Activated CD4-positive, alpha-beta T cell treated with anti-CD3 and anti-CD28 coated beads, Interleukin-2, Interleukin-4, amounts not matched to agents 100 ng/mL and 50 ng/mL, durations not matched to agents 16 hours and 8 hours (primary cell): ENCODE data around the gene SRGAP2B.
"Not testable (repeated sequence)": the region's sequence is repeated elsewhere in the genome, so short reads cannot be mapped to it uniquely, and the experiment has no call there.

Experiments used
- DNase-seq: peaks from one replicate; pipeline ENCODE4 v3.0.0-alpha.2; 2020; ENCODE audit warnings: low spot score

Gene SRGAP2B

DNA sequence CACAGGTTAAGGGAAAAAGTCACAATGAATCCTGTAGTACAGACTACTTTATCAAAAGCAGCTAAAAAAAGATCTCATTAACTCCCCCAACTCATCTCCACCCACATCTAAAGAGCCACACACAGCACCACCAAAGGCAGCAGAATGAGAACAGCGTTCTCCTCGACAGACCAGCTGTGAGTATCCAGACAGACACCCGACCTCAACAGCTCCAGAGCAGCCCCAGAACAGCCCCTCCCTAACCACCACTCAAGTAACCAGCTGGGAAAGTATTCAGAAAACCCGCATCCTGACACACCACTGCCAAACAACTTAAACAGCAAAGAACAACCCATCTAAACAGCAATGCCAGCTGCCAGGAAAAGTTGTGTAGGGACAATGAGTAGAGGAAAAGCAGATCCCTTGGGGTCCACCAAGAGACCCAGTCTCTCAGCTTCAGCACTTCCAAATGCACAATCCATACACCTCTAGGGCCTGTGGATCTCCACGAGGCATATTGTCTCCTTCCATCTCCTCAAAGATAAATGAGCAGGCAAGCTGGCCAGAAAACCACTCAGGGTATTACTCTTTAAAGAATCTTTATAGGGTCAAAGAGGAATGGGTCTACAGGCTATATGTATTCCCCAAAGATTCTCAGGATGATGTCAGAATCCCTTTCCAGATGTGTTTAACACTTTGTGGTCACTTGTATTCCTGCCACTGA lies 49.4 kb downstream of the SRGAP2B start:
- DNase-seq, result not testable (repeated sequence)

DNA sequence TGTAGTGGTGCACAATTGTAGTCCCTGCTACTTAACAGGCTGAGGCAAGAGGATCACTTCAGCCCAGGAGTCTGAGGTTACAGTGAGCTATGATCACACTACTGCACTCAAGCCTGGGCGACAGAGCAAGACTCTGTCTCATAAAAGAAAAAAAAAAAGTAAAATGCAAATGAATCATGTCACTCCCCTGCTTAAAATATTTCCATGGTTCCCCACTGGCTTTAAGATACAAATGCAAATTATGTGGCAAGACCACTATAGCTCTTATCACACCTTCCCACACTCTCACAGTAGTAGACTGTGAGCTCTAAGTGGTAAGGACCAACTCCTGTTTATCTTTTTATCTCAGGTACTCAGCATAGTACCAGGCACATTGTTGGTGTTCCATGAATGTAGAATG lies 53.6 kb downstream of the SRGAP2B start:
- not testable (repeated sequence) for DNase-seq

DNA sequence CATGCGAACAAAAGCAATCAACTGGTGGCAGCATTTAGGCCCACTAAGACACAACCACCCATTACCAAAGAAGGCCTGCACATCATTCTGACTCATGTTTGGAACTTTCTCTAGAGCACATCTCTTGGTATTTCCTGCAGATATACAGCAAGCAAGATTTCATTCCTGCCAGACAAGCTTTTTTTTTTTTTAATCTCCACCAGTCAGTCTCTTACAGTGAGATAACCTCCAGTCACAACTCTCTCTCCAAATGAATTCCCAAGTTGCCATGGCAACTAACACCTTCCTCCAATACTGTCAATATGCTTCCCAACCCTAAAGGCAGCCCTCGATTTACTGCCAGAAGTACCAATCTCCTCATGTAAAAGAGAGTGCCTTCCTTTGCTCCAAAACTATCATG lies 59.1 kb downstream of the SRGAP2B start:
- not testable (repeated sequence) for DNase-seq

DNA sequence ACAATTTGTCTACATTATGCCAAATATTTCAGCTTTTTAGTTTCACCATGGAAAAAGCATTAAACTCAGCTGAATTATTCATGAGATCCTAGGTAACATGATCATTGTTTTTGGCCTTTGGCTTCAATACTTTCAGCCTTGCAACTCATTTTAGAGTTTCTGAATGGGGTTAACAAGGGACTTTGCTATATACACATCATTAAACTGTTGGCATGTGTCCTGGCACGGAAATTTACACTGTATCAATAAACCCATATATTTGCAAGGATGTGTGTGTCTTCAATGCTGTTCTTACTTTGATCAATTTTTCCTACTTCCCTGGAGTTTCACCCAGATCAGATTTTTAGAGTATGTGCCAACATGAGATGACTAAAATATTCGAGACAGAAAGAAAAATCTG lies 61.6 kb downstream of the SRGAP2B start:
- not testable (repeated sequence) for DNase-seq

DNA sequence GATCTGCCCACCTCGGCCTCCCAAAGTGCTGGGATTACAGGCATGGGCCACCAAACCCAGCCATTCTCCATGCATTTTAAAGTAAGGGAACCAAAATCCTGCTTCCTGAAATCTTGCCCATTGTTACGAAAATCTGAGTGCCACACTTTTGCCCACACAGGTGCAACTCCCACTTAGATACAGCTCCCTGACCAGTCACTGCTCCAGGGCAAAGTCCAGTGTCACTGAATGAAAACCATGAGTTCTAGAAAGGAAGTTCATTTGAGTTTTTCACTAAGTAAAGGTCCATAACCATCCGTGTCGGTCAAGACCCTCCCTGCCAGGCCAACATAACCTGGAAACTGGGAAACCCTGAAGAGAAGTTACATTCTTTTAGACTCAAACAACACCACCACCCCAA lies 67.9 kb downstream of the SRGAP2B start:
- DNase-seq, result not testable (repeated sequence)

DNA sequence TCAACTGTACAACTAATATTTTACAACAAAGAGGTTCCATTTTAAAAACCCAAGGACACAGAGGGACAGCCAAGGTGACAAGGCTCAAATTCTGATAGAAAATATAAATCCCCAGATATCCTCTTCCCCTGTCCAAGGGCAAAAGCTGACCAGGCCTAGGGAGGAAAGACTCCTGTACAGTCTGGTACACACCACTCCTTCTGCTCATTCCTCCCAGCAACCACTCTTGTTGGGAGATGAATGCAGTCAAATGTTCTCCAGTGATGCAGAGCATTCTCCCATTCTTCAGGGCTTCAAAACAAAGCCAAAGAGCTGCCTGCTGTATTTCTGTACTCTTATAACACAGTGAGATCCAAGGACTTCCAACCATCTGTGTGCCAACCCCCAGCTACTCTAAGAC lies 69.8 kb downstream of the SRGAP2B start:
- DNase-seq, result not testable (repeated sequence)

DNA sequence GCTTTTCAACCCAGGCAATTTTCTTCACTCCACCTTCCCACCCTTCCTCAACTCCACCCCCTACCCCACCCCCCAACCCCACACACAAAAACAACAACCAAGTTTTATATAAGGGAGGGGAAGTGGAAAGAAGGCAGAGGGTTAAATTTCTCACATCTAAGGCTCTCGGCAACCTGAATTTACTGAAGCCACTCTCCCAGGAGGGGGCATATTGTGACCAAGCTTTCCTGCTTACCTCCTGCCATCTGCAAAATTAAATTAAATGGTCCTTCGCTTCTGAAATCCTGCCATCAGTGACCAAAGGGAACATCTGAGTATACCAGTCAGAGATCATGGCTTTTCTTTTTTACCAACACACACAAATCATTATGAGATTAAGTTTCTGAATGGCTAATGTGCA lies 72.9 kb downstream of the SRGAP2B start:
- not testable (repeated sequence) for DNase-seq

DNA sequence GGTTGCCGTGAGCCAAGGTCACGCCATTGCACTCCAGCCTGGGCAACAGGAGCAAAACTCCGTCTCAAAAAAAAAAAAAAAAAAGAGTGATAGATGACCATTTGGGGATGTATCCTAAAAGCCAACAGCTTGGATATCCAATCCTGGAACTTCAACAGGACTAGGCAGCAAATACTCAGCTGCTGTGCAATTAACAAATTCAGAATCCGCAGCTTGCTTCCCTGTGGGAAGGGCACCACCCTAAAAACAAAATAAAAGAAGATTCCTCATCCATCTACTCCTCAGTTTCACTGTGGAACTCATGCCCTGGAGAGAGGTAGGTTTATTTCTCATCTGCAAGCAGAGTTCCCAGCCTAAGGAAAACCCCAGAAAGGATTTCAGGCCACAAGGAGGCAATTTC lies 73.4 kb downstream of the SRGAP2B start:
- DNase-seq, result not testable (repeated sequence)

DNA sequence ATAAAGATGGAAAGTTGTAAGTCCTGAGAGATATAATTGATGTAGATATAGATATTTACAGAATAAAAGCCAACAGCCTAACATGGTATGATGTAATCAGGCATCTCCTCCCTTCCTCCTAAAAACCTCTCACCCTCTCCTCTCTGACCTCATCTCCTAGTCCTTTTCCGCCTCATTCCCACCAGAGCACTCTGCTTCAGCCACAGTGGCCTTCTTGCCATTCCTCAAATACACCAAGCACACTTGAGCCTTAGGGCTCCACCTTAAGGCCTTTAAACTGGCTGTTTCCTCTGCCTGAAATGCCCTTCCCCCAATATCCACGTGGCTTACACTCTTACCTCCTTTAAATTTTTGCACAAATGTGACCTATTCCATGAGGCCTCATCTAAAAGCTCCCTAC lies 75.4 kb downstream of the SRGAP2B start:
- not testable (repeated sequence) for DNase-seq

DNA sequence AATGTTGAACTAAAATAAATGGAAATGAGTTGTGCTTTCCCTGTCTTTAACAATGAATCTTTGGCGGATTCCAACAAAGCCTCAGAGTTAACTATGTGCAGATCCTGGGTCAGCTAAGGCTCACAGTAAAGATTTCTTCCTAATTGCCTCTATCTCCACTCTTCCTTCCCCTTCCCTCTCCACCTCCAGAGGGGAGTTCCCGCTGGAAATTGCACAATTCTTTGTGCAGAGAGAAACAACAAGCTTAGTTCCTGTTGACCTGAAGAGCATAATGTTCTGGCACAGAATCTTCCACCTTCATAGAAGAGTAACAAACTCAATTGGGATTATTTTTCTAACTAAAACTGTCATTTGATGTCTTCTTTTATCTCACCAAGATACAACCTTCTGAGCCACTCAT lies 77.4 kb downstream of the SRGAP2B start:
- DNase-seq, result not testable (repeated sequence)

DNA sequence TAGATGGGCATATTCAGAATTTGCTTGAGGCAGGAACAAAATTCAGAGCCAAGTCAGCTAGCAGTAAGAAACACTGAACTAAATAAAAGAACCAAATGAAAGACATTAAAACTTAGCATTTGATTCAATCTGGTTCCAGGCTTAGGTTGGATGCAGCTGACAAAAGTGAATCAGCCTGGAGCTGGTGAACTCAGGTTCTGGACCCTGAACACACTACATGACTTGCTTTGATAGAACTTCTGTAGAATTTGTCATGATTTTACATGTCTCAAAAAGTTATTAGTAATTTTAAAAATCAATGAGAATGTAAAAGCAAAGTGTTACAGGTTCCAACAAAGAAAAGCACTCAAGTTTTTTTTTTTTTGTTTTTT lies 78.7 kb downstream of the SRGAP2B start:
- not testable (repeated sequence) for DNase-seq

DNA sequence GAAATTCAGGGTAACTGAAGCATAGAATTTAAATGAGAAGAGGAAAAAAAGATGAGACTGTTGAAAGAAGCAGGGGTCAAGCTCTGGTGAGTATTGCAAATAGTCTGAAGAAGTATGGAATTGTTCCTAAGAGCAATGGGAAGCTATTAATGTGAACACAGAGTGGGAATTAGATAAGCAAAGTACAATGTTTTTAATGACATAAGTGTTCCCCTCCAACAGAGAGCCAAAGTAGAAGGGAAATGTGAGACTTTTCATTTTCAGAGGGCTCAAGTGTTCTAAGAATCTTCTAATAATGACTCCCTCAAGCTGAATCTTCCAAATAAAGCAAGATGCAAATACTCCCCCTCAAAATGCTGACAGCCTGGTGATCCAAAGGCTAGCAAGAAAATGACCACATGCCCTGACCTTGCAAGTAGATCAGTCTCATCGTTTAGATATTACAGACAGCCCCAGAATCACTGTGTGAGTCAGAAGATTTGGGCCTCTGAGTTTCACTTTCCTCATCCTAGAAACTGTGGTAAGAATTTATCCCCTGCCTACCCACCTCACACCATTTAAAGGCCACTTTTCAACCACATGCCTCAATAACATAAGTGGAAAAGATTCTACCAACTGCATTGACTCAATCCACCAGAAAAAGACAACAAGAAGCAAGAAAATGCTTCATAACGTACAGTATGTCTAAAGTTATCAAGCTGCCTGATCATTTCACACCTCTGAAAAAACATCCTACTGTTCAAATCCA lies 79.2 kb downstream of the SRGAP2B start:
- not testable (repeated sequence) for DNase-seq

DNA sequence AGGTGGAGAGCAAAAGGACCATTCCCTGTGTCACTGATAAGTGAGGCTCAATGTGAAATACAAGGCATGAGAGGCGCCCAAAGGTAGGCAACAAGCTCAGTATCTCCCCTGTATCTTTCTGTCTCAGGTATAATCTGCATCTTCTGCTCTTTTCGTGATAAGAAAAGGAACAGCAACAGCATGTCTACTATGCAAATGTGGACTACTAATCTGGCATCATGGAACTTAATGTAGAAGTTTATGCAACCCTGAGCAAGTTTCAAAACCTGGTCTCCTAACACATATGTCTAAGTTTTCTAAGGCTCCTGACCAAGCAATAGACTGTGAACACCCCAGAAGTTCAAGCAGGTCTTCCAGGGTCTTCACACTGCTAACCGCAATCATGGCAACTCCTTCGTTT lies 81.8 kb downstream of the SRGAP2B start:
- not testable (repeated sequence) for DNase-seq

DNA sequence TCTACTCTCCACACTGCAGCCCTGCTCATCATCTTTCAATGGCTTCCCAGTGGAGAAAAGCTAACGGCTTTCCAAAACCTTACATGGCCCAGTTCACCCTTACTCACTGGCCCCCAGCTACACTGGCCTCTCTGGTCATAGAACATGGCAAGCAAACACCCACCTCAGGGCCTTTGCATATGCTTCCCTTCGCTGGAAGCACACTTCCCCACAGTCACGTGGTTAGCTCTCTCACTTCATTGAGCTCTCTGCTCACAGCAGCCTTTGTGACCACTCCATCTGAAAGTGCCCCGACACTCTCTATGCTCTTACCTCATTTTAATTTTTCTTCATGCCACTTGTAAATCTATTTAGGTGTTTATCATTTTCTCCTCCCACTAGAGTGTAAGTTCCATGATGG lies 83.3 kb downstream of the SRGAP2B start:
- DNase-seq, result not testable (repeated sequence)

DNA sequence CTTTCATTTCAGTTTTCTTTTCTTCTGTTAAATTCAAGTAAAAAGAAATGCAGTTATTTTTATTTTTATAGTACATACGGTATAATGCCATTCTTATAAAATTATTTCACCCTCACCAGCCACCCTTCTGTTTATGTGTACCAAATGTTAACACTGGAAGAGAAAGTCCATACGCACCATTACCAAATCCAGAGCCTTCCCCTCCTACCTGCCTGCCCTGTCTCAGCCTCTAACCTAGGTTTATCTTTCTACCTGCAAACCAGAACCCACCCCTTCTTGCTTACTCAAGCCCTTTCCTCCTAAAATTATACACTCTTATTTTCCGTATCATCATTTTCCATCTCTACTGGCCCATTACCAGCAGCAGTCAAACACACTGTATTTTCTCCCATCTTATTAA lies 84.5 kb downstream of the SRGAP2B start:
- not testable (repeated sequence) for DNase-seq

DNA sequence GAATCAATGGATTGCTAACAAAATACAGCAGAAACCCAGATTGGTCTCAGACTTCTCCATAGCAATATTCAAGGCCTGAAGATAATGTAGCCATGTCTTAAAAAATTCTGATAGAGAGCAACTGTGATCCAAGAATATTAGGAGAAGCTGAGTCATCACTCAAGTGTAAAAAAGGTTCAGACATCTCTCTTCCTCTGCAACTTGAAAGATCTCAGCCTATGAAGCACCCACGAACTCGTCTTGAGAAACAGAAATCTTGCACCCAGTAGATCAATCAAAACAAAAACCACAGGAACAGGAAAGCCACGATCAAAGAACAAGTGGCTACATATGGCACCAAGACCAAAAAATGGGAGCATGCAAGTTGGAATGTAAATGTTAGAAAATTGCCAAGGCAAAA lies 85.2 kb downstream of the SRGAP2B start:
- DNase-seq, result peak; percentile 47

DNA sequence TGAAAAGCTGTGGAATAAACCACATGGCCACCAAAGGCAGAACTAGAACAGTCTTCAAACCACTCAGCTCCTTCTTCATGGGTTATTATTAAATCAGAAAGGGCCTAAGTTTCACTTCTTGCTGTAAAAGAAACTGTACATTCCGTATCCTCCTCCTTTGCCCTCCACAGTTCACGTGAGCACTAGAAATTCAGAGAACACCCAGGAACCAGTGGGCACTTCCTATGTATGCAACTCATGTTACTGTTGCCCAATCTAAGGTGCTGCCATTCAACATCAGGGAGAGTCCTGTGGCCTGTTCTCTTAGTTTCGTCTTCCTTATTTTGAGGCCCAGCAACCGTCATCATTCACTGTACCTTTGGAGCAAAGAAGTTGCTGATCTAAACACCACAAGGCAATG lies 86.7 kb downstream of the SRGAP2B start:
- DNase-seq, result not testable (repeated sequence)

DNA sequence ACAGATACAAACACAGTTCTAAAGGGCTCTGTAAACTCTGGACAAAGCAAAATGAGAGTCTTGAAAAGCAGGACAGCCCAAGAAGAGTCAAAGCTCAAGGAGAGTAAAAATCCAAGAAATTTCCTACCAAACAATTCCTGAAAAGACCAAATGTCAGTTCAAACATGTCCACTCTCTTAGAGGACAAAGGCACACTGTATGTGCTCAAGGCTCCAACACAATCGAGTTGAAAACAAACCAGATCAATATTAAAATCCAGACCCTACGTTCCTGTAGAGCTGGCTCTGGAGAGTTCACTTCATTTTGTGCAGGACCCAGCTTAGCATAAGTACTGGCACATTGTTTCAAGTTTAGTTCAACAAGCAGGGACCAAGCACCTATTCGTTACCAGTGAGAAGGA lies 90.0 kb downstream of the SRGAP2B start:
- DNase-seq, result not testable (repeated sequence)

DNA sequence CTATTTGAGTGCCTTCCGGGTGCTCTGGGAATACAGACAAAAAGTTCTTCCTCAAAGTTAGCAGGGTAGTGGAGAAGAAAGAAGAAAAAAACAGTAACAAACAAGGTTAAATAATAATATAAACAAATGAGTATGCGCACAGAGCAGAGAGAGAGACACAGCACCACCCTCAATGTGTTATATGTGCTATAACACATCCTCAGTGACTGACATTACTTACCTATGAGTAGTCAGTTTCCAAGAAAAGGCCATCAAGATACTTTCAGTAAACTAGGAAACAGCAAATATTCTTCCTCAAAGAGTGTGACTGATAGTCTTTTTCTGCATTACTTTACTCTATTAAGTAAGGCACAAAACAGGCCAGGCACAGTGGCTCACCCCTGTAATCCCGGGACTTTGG lies 93.7 kb downstream of the SRGAP2B start:
- not testable (repeated sequence) for DNase-seq

DNA sequence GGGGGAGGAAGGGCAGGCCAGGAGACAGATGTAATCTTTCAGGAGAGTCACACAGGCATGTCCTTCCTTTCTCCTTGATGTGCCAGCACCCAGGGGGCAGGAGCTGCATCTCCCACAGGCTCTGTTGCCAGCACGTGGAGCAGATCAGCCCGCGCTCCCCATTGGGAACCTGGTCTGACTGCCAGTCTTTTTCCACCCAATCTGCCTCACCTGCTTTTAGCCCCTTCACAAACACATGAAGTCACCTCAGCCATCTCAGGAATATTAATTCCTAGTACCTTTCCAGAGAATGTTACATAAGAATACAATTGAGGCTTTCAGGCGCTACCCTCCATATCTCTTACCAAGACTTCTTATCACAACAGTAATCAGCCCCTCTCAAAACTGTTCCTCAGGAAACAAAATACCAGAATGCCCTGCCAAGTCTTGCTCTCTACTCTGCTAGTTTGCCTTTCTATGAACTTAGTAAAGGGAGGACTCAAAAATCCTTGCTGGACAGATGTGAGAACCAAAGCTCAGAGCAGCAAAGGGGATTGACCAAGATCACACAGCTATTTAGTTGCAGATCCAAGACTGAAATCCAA lies 94.3 kb downstream of the SRGAP2B start:
- DNase-seq, result not testable (repeated sequence)

DNA sequence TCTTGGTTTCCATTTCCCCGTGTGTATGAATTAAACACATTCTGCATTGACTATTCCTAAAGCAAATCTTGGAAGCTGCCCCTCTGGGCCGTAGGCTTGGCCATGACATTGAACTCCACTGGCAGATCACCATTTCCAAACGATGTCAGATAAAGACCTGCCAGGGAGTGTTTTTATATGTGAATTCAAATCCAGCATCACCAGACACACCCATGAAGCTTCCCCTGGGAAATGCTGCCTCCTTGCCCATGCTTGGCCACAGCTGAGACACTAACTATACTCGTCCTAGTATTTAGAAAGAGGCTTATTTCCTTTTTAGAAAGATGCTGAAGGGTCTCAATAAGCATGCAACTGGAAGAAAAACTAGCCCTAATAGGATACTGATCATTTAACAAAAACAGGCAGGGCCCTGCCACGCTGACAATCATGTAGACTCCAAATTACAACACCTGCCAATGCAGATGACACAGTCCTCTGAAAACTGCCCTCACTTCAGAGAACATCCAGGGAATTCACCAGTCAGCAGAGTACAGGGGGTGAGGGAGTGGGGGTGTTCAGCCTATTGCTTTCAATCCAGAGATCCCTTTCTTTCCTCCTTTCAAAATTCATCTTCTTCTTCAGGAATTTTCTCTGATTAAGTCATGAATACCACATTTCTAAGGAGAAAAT lies 94.9 kb downstream of the SRGAP2B start:
- DNase-seq, result not testable (repeated sequence)

DNA sequence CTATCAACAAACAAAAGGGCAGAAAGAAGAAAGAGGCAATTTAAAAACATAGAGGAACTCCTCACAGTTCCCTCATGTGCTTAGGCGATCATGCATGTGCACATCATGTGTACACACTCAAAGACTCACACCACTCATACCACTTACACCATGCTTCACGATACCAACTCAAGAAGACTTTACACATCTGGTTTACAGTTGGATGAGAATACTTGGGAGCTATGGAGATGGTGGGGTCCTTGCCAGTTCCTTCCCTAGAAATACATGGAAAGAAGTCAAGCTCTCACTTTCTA lies 96.2 kb downstream of the SRGAP2B start:
- not testable (repeated sequence) for DNase-seq
